Heart left ventricle (tissue), 13 donors: Measurements from ENCODE around the gene HTRA3.

Experiments
- CTCF ChIP-seq, 12 donors: fragments of 200-600 bp; sonication (generic) in 4 of 12; IDR thresholded peaks; one replicate each; pipeline versions ENCODE4 v1.5.0 to v1.8.0; 2018 to 2022; ENCODE audit warnings: antibody characterized with exemption in 12 of 12, mild to moderate bottlenecking in 5 of 12
- POLR2A ChIP-seq, 2 donors: fragments of 450-650 bp; IDR thresholded peaks; one replicate each; pipeline ENCODE4 v1.6.1; 2017; ENCODE audit warnings: antibody characterized with exemption in 2 of 2, mild to moderate bottlenecking in 2 of 2, moderate library complexity in 2 of 2
- donor health status: ischemic (EF 13 %, LVEDD 7.1; RV severe dilation, severe dysfunction).
- donor health status: DM: no; HTN: yes; CAD: no.
- donor health status: DM: no; HTN: no; CAD: no.
- donor health status: ischemic (EF 25% LVEDD 6.9; RV normal size, moderate dysfunction).
- donor health status: ischemic (EF 25% LVEDD 5.7; RV mildly dilated, moderate dysfunction).
- donor health status: ischemic (EF 35%, LVEDD 5.7; RV mildly dilated, moderate dysfunction).
- donor health status: nonischemic (EF 11% LVEDD 7.7; RV severe dilation, severe dysfunction).
- donor health status: DM: yes; HTN: yes; CAD: no.
- donor health status: PGD.
- donor health status: ischemic (EF 29% LVEDD 5.4; RV normal size, mild dysfunction).
- donor health status: nonischemic (EF 23%, LVEDD 6.1; RV moderate dilation, normal function).

- no peak for TF ChIP-seq CTCF (IDR thresholded peaks at IDR 0.05)
- TF ChIP-seq POLR2A (IDR thresholded peaks at IDR 0.05), result no peak
Observed at GRCh38 chr4:8319731-8320385, 50.3 kb downstream of the HTRA3 start.
